ENCODE measurements around the gene ECSIT.
"Not testable (repeated sequence)": the region's sequence is repeated elsewhere in the genome, so short reads cannot be mapped to it uniquely, and the experiment has no call there.

ECSIT gene

DNA sequence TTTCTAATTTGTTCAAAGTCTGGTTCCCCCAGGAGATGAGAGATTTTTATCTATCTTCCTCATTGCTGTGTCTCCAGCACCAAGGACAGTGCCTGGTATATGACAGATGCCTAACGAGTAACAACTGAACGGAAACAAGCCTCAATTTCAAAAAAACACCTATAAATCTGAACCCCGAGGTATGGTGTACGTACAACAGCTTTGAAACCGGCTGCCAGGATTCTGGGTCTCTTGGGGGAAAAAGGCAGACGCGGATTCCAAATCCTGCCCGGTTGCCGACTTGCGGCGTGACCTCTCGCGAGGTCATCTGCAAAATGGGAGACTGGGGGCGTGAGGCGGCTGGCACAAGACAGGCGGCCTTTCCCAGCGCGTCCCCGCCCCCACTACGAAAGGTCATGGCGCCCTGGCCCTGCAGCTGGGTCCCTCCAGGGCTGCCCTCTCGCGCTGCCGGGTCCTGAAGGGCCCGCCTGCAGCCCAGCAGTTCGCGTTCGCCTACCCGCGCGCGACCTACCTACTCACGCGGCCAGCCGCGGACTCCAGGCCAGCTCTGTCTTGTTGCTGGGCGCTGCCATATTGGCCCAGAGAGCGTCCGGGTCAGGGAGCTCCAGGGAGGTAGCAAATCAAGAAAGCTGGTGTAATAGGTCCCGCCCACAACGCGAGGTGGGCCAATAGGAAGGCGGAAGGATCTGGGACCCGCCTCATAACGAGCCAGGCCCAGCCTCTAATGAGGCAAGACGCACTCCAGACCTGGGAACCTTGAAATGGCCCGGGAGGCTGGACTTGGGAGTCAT, at the start of gene ECSIT:
ECSIT (minus strand) TSS at position 584 of the 791 bp plus-strand sequence. CDS start 9,964 bp downstream, outside the sequence.
- in situ Hi-C loops (cut with HindIII; ENCODE audit: low pct_unique_long_range_greater_than_20kb, low sequenced_read_pairs) = no loop called here
- DNase-seq (ENCODE audit: low read depth in 1 of 2, low spot score in 1 of 2) = peak; percentile 87 to 98
- no peak for TF ChIP-seq JUND (IDR thresholded peaks at IDR 0.05; ENCODE audit: low read depth)

- in situ Hi-C loops (cut with HindIII; ENCODE audit: low pct_unique_long_range_greater_than_20kb, low sequenced_read_pairs) = no loop called here
- DNase-seq (ENCODE audit: low read depth in 1 of 2, low spot score in 1 of 2) = no peak
Measured at GRCh38 chr19:11577451-11578257, 48.7 kb upstream of the ECSIT start, which contains the start of gene ACP5. ACP5 (minus strand) TSS chr19:11577645; CDS start chr19:11577317, 328 bp downstream.

GRCh38 chr19:11576227-11576626, 47.3 kb upstream of the ECSIT start:
- TF ChIP-seq JUND (IDR thresholded peaks at IDR 0.05; ENCODE audit: low read depth) = no peak
- in situ Hi-C loops (cut with HindIII; ENCODE audit: low pct_unique_long_range_greater_than_20kb, low sequenced_read_pairs) = no loop called here
- DNase-seq (ENCODE audit: low read depth in 1 of 2, low spot score in 1 of 2) = no peak

More at GRCh38 chr19:11577451-11578257, 48.7 kb upstream of the ECSIT start, which contains the start of gene ACP5:
- TF ChIP-seq JUND (IDR thresholded peaks at IDR 0.05; ENCODE audit: low read depth) = no peak

DNA sequence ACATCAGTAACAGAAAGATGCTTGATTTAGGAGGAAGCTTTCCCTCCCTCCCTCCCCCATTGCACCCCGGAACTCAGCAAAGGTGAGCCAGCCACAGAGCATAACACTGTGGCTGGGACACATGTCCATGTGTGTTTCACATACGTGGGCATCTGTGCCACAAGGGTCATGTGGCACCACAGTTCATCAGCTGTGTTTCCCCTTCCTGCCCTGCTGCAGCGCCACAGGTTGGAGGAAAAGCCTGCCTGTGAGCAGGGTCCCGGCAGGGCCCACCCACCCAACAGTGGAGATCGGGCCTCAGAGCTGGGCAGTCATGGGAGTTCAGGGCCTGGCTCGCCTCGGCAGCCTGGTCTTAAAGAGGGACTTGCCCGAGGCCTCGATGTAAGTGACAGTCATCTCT, 45.8 kb upstream of the ECSIT start:
- in situ Hi-C loops (cut with HindIII; ENCODE audit: low pct_unique_long_range_greater_than_20kb, low sequenced_read_pairs) = no loop called here
- DNase-seq (ENCODE audit: low read depth in 1 of 2, low spot score in 1 of 2) = no peak
- no peak for TF ChIP-seq JUND (IDR thresholded peaks at IDR 0.05; ENCODE audit: low read depth)

DNA sequence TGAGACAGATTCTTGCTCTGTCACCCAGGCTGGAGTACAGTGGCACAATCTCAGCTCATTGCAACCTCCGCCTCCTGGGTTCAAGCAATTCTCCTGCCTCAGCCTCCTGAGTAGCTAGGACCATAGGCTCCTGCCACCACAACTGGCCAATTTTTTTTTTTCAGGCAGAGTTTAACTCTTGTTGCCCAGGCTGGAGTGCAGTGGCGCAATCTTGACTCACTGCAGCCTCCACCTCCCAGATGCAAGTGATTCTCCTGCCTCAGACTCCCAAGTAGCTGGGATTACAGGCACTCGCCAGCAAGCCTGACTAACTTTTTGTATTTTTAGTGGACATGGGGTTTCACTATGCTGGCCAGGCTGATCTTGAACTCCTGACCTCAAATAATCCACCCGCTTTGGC, 44.8 kb upstream of the ECSIT start:
- in situ Hi-C loops (cut with HindIII; ENCODE audit: low pct_unique_long_range_greater_than_20kb, low sequenced_read_pairs) = not testable (repeated sequence)

GRCh38 chr19:11573354-11573753, 44.4 kb upstream of the ECSIT start:
- in situ Hi-C loops (cut with HindIII; ENCODE audit: low pct_unique_long_range_greater_than_20kb, low sequenced_read_pairs); DNase-seq (ENCODE audit: low read depth in 1 of 2, low spot score in 1 of 2): not testable (repeated sequence)

More for the DNA sequence above, 44.8 kb upstream of the ECSIT start:
- DNase-seq (ENCODE audit: low read depth in 1 of 2, low spot score in 1 of 2) = not testable (repeated sequence)

DNA sequence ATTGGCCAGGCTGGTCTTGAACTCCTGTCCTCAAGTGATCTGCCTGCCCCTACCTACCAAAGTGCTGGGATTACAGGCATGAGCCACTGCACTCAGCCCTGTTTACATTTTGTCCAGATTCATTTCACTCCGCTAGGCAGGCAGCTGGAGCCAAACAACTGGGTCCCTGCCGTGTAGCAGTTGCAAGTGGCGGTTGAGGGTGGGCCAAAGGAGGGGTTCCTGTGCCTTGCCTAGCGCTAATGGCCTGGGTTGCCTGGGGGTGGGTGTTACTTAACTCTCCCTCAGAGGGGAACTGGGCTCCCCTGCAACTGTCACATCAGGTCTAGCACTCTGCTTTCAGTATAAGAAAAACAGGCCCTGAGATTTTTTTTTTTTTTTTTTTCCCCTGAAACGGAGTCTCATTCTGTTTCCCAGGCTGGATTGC, 41.1 kb upstream of the ECSIT start:
- no peak for TF ChIP-seq JUND (IDR thresholded peaks at IDR 0.05; ENCODE audit: low read depth)
- in situ Hi-C loops (cut with HindIII; ENCODE audit: low pct_unique_long_range_greater_than_20kb, low sequenced_read_pairs) = no loop called here
- DNase-seq (ENCODE audit: low read depth in 1 of 2, low spot score in 1 of 2) = no peak

DNA sequence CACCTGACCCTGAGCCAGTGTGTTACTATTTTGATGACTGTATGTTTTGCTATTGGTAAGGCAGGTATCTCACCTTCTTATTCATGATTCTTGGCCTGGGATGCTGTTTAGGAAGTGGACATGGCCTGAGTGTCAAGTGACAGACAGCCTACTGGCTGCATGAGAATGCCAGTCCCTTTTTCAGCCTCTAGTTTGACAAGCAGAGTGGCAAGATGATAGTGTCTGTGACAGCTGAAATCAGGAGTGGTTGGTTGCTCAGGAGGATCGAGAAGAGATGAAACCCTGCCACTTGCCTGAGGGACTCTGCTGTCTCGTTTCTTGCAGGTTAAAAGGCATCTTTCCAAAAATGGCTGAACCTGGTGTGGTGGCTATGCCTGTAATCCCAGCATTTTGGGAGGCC, 37.2 kb upstream of the ECSIT start:
- in situ Hi-C loops (cut with HindIII; ENCODE audit: low pct_unique_long_range_greater_than_20kb, low sequenced_read_pairs) = no loop called here
- no peak for TF ChIP-seq JUND (IDR thresholded peaks at IDR 0.05; ENCODE audit: low read depth)
- no peak for DNase-seq (ENCODE audit: low read depth in 1 of 2, low spot score in 1 of 2)

- DNase-seq (ENCODE audit: low read depth in 1 of 2, low spot score in 1 of 2); in situ Hi-C loops (cut with HindIII; ENCODE audit: low pct_unique_long_range_greater_than_20kb, low sequenced_read_pairs): not testable (repeated sequence)
Measured at GRCh38 chr19:11565649-11565980, 36.7 kb upstream of the ECSIT start.

DNA sequence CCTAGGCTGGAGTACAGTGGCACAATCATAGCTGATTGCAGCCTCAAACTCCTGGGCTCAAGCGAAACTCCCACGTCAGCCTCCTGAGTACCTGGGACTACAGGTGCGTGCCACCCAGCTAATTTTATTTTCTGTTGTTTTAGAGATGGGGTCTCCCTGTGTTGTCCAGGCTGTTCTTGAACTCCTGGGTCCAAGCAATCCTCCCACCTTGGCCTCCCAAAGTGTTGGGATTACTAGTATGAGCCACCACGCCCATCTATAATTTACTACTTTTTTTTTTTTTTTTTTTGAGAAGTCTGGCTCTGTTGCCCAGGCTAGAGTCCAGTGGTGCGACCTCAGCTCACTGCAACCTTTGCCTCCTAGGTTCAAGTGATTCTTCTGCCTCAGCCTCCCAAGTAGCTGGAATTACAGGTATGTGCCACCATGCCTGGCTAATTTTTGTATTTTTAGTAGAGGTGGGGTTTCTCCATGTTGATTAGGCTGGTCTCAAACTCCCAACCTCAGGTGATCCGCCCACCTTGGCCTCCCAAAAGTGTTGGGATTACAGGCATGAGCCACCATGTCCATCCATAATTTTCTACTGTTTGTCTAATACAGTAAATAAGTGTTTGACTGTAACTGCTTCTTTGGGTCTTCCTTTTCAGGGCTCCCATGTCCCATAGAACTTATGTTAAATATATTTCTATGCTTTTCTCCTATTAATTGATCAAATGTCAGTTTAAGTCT, 35.3 kb upstream of the ECSIT start:
- DNase-seq (ENCODE audit: low read depth in 1 of 2, low spot score in 1 of 2); in situ Hi-C loops (cut with HindIII; ENCODE audit: low pct_unique_long_range_greater_than_20kb, low sequenced_read_pairs): not testable (repeated sequence)

- no peak for DNase-seq (ENCODE audit: low read depth in 1 of 2, low spot score in 1 of 2)
- in situ Hi-C loops (cut with HindIII; ENCODE audit: low pct_unique_long_range_greater_than_20kb, low sequenced_read_pairs) = no loop called here
- TF ChIP-seq JUND (IDR thresholded peaks at IDR 0.05; ENCODE audit: low read depth) = no peak
Measured at GRCh38 chr19:11563532-11563931, 34.6 kb upstream of the ECSIT start.

DNA sequence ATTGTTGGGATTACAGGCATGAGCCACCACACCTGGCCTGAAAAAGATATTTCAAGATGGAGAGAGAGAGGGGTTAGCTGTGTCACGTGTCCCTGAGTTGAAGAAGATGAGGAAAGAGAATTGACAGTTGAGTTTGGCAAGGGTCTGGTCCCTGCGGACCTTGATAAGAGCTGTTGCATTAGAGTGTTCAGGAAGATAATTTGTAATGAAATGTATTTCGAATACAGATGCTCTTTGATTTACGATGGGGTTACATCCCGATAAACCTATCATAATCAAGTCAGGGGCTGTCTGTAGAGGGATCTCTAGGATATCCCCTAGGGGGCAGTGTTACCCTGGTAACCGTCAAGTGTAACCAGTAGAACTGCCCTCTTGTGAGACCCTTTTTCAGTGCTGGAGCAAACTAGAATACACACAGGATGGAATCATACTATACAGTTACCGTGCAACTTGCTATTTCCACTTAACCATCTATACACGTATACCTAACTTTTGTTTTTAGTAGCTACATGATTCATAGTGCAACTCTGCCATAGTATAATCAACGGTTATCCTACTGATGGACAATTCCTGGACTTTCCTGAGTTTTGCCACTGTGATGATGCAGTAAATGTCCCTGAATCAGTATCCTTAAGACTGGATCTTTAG, 31.6 kb upstream of the ECSIT start:
- peak in 1 of 2 experiments; percentile 61 for DNase-seq (ENCODE audit: low read depth in 1 of 2, low spot score in 1 of 2)
- in situ Hi-C loops (cut with HindIII; ENCODE audit: low pct_unique_long_range_greater_than_20kb, low sequenced_read_pairs) = no loop called here
- no peak for TF ChIP-seq JUND (IDR thresholded peaks at IDR 0.05; ENCODE audit: low read depth)

Data from T47D (cell line).